NCI-H2107 treated with DMSO at 0.1 percent for 48 hours (cell line): ENCODE measurements around the gene LRP1-AS.

Source experiments
- DNase-seq: peaks from one replicate; lab custom pipeline; 2025; ENCODE audit not compliant: unreplicated experiment; lab: John Stamatoyannopoulos, UW

Gene LRP1-AS

GRCh38 chr12:57180321-57180989 is 33.0 kb upstream of the LRP1-AS start:
- DNase-seq: no peak

- no peak for DNase-seq
These were observed 32.1 kb upstream of the LRP1-AS start for GRCh38 chr12:57179331-57180086.

GRCh38 chr12:57178213-57178612 is 30.8 kb upstream of the LRP1-AS start:
- DNase-seq: no peak

- no peak for DNase-seq
These were observed 29.9 kb upstream of the LRP1-AS start for GRCh38 chr12:57177354-57177753.

- no peak for DNase-seq
These were observed 29.4 kb upstream of the LRP1-AS start for GRCh38 chr12:57176846-57177245.

GRCh38 chr12:57176139-57176477 is 28.7 kb upstream of the LRP1-AS start:
- no peak for DNase-seq

- DNase-seq: peak; percentile 90
These were observed 28.2 kb upstream of the LRP1-AS start for GRCh38 chr12:57175428-57176138.

GRCh38 chr12:57173683-57174082 is 26.3 kb upstream of the LRP1-AS start:
- DNase-seq: no peak

- DNase-seq: no peak
These were observed 25.7 kb upstream of the LRP1-AS start for GRCh38 chr12:57173089-57173488.

GRCh38 chr12:57171668-57172067 is 24.2 kb upstream of the LRP1-AS start:
- no peak for DNase-seq

- no peak for DNase-seq
These were observed 23.5 kb upstream of the LRP1-AS start for GRCh38 chr12:57170927-57171326.

- no peak for DNase-seq
These were observed 23.0 kb upstream of the LRP1-AS start for GRCh38 chr12:57170408-57170807.

- DNase-seq: no peak
These were observed 22.6 kb upstream of the LRP1-AS start for GRCh38 chr12:57169969-57170368.

GRCh38 chr12:57169046-57169795 is 21.8 kb upstream of the LRP1-AS start:
- DNase-seq: no peak

GRCh38 chr12:57168058-57168457 is 20.6 kb upstream of the LRP1-AS start:
- DNase-seq: no peak

GRCh38 chr12:57166971-57167371 is 19.6 kb upstream of the LRP1-AS start:
- DNase-seq: no peak

- DNase-seq: no peak
These were observed 18.3 kb upstream of the LRP1-AS start for GRCh38 chr12:57165741-57166140.

- DNase-seq: no peak
These were observed 17.7 kb upstream of the LRP1-AS start for GRCh38 chr12:57164966-57165625.

GRCh38 chr12:57164454-57164853 is 17.0 kb upstream of the LRP1-AS start:
- DNase-seq: no peak

- DNase-seq: no peak
These were observed 15.2 kb upstream of the LRP1-AS start for GRCh38 chr12:57162553-57163125.

- DNase-seq: no peak
These were observed 14.1 kb upstream of the LRP1-AS start for GRCh38 chr12:57161491-57161890.
